Activated B cell treated with CpG ODN at 0.5 μM for 24 hours (primary cell): ENCODE data around the gene CCNQ. TPM values are rescaled to one million over a fixed set of nuclear protein-coding genes. Genes with fewer than 3 reads are reported as not detected.

Experiments
- ATAC-seq: fragments of 200-7000 bp; cut with Tn5 transposase; one replicate; pipeline ENCODE4 v1.10.0; 2021; ENCODE audit warnings: low read depth, mild to moderate bottlenecking, moderate library complexity
- CTCF ChIA-PET: fragments of 350-600 bp; sonication (Branson Sonifier 250); formaldehyde crosslinking; loops from one replicate; lab custom pipeline; 2021; ENCODE audit warnings: antibody characterized with exemption; lab: Charles Lee
- POLR2A ChIA-PET: fragments of 350-600 bp; sonication (Branson Sonifier 250); formaldehyde crosslinking; loops from one replicate; lab custom pipeline; 2021; ENCODE audit warnings: antibody characterized with exemption; lab: Charles Lee
- DNase-seq: peaks from one replicate; pipeline ENCODE4 v3.0.0; 2022
- H3K27ac Mint-ChIP-seq: one replicate; pipeline ENCODE4 v1.8.0; 2020; ENCODE audit warnings: mixed read lengths
- H3K27me3 Mint-ChIP-seq: one replicate; pipeline ENCODE4 v1.8.0; 2021; ENCODE audit warnings: mixed read lengths
- H3K36me3 Mint-ChIP-seq: one replicate; pipeline ENCODE4 v1.8.0; 2021; ENCODE audit warnings: low read depth, mixed read lengths
- H3K4me1 Mint-ChIP-seq: one replicate; pipeline ENCODE4 v1.8.0; 2021; ENCODE audit warnings: mixed read lengths
- H3K4me3 Mint-ChIP-seq: one replicate; pipeline ENCODE4 v1.8.0; 2020; ENCODE audit warnings: mild to moderate bottlenecking, mixed read lengths
- H3K9me3 Mint-ChIP-seq: one replicate; pipeline ENCODE4 v1.8.0; 2020; ENCODE audit warnings: mixed read lengths
- intact Hi-C: fragments of 100-400 bp; cut with micrococcal nuclease; formaldehyde crosslinking; loops from one replicate; pipeline ENCODE4 v1.15.1; 2024
- total RNA-seq: library from RNA; stranded (reverse); gene quantifications from 2 replicates; pipeline ENCODE4 v1.2.3, GENCODE V29; 2022
- TF ChIP-seq, protein P1 (sequence below): fragments of 200-600 bp; IDR thresholded peaks from one replicate; pipeline ENCODE4 v1.8.0; 2022; ENCODE audit warnings: antibody characterized with exemption, mild to moderate bottlenecking

The CCNQ gene
- total RNA-seq, 1 donor from 2014 or later: 25.8 TPM

DNA sequence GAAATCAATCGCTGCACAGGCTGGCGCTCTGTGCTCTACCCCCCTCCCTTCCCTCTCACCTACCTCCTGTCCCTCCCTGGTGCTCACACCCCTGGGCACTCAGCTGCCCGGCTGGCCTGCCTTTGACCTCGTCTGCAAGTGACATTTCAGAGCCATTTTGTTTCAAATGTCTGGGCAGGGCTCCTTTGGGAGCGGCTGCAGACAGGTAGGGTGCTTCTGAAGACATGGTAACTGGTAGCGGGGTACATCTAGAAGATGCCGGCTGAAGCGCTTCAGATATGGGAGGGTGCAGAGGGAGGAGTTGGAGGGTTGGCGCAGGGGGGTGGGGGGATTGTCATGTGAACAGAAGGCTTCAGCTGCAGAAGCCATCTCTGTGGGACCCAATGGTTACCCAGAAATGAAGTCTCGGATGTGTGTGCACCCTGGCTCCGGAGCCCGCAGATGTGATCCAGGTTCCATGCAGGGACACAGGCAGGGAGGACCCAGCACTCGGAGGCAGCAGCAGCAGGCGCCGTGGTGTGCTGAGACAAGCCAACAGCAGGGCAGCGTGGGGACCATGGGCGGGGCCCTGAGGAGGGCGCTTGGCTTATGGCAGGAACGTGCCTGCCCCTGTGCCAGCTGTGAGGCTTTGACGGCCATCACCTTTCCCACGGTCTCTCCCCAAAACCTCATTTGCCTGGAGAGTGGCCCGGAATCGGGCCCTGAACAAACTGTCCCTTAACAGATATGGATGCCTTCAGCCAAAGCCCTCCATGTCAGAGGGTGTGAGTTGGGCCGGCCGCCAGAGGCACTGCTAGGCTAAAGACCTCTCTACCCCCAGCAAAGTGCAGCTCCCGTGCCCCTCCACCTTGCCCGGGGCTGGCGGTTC is 40.5 kb upstream of the CCNQ start:
- Mint-ChIP-seq H3K4me1 (peaks cover 15% of the 10 kb centered on the region), H3K27ac (no peak overlapping the region), H3K27me3 (peaks cover 13% of the 10 kb centered on the region), H3K9me3 (no peaks in the 10 kb centered on the region), H3K36me3 (no peaks in the 10 kb centered on the region), H3K4me3 (no peak overlapping the region)
- TF ChIP-seq, protein P1, sequence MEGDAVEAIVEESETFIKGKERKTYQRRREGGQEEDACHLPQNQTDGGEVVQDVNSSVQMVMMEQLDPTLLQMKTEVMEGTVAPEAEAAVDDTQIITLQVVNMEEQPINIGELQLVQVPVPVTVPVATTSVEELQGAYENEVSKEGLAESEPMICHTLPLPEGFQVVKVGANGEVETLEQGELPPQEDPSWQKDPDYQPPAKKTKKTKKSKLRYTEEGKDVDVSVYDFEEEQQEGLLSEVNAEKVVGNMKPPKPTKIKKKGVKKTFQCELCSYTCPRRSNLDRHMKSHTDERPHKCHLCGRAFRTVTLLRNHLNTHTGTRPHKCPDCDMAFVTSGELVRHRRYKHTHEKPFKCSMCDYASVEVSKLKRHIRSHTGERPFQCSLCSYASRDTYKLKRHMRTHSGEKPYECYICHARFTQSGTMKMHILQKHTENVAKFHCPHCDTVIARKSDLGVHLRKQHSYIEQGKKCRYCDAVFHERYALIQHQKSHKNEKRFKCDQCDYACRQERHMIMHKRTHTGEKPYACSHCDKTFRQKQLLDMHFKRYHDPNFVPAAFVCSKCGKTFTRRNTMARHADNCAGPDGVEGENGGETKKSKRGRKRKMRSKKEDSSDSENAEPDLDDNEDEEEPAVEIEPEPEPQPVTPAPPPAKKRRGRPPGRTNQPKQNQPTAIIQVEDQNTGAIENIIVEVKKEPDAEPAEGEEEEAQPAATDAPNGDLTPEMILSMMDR: no peak
- ATAC-seq (no peak), DNase-seq (no peak)
- CTCF ChIA-PET: no interaction called here
- intact Hi-C loops: loop anchor here (10.0 kb wide), 1 partner anchor 45 kb away; the partner anchor contains the start of gene CCNQ
- POLR2A ChIA-PET: no interaction called here

DNA sequence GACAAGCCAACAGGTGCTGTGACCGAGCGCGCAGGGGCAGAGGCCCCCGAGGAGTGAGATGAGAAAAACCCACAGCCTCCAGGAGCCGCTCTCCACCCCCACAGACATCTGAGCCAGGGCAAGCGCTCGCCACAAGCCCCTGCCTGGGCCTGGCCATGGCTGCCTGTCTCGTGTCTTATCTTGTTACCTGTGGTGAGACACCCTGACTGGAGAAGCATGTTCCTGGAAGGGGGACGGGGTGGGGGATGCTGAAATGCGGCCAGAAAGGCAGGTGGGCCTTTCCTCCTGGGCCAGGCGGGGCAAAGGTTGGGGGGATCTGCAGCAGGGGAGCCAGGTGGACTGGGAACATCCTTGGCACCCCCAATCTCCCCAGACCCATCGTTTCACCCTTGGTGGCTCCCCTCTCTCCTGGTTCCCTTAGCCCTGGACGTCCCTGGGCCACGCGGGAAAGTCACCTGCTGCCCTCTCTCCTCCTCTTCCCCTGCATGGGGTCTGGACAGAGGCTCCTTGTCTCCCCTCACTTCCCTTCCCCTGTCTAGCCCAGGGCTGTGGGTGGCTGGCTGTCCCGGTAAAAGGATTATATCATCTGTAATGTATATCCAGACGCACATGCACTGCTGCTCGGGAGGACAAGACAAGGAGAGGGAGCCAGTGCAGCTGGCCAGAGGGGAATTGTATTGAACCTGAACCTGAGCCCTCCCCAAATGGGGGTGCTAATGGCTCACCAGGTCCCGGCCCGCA is 39.7 kb upstream of the CCNQ start:
- H3K27ac Mint-ChIP-seq: no peak overlapping the region
- no peak overlapping the region for H3K4me3 Mint-ChIP-seq
- DNase-seq: no peak
- ChIA-PET CTCF (no interaction called here), POLR2A (no interaction called here)
- H3K9me3 Mint-ChIP-seq: no peaks in the 10 kb centered on the region
- H3K27me3 Mint-ChIP-seq: peaks cover 13% of the 10 kb centered on the region
- ATAC-seq: no peak
- intact Hi-C loops: no loop called here
- TF ChIP-seq, protein P1: no peak
- peaks cover 15% of the 10 kb centered on the region for H3K4me1 Mint-ChIP-seq
- H3K36me3 Mint-ChIP-seq: no peaks in the 10 kb centered on the region

DNA sequence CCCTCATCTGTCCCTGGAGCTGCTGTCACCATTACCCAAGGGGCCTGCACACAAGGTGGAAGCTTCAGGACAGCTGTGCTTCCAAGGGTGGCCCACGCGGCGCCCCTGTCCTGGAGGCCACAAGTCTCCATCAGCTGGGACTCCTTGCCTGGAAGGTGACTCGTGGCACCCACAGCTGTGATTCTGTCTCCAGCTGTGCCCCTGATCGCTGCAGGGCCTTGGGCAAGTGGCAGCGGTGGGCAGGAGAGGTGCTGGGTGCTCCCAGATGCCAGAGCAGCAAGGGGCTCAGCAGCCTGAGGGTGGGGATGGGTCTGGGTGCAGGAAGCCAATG is 39.1 kb upstream of the CCNQ start:
- H3K4me1 Mint-ChIP-seq: peaks cover 12% of the 10 kb centered on the region
- no peaks in the 10 kb centered on the region for H3K9me3 Mint-ChIP-seq
- DNase-seq: no peak
- POLR2A ChIA-PET: no interaction called here
- ATAC-seq: no peak
- CTCF ChIA-PET: no interaction called here
- intact Hi-C loops: no loop called here
- H3K36me3 Mint-ChIP-seq: no peaks in the 10 kb centered on the region
- no peak overlapping the region for H3K27ac Mint-ChIP-seq
- no peak overlapping the region for H3K4me3 Mint-ChIP-seq
- peaks cover 11% of the 10 kb centered on the region for H3K27me3 Mint-ChIP-seq
- TF ChIP-seq, protein P1: no peak

DNA sequence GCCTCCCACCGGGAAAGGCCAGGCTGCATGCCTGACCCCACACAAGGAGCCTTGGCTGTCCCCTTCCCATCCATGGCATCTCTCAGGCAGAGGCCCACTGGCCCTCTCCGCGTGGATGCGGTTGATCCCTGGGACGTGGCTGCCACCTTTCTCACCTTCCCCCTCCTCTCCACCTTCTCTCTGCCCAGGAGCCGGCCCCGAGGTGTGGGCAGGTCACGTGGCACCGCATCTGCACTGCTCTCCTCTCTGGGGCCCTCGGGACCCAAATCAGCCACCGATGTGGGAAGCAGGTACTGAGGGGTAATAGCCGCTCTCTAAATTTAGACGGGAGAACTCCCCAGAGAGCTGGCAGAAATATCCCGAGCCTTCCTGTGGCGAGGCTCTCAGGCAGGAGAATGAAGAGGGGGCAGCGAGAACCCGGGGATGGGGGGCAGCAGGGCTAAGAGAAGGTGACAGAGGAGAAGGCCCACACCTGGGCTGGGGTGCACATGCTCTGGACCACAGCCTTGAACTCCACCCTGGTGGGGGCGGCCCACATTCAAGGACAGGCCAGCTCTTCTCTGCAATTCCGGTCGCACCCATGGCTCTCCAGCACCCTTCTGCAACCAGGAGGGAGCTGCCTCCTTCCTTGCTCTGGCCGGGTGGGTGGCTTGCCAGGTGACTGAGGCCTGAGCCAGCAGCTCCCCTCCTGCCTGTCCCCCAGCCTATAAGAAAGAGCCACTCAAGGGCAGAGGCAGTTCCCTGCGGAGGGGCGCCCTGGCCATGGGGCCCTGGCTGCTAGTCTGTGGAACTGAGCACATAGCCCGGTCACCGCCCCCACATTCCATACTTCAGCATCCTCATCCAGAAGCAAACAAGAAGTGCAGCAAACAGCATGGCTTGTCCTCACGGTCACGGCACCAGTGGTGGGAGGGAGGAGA is 38.4 kb upstream of the CCNQ start:
- ChIA-PET CTCF (no interaction called here), POLR2A (no interaction called here)
- ATAC-seq (no peak), DNase-seq (no peak)
- H3K4me1 Mint-ChIP-seq: peaks cover 8% of the 10 kb centered on the region
- no peak overlapping the region for H3K4me3 Mint-ChIP-seq
- H3K27me3 Mint-ChIP-seq: peaks cover 6% of the 10 kb centered on the region
- H3K36me3 Mint-ChIP-seq: no peaks in the 10 kb centered on the region
- H3K27ac Mint-ChIP-seq: no peak overlapping the region
- TF ChIP-seq, protein P1: no peak
- no peaks in the 10 kb centered on the region for H3K9me3 Mint-ChIP-seq
- intact Hi-C loops: no loop called here
